Neural cell (in vitro differentiated cells): ENCODE data around the gene C19orf67. TPM values are rescaled to one million over a fixed set of nuclear protein-coding genes. Genes with fewer than 3 reads are reported as not detected.

Source experiments
- H2AFZ ChIP-seq: fragments of 200-600, 300-800 bp; sonication (generic), shearing (Covaris generic); 2 replicates; pipeline ENCODE4 v1.6.0; 2014; ENCODE audit warnings: low read depth, mild to moderate bottlenecking, antibody characterized with exemption, low read length, moderate library complexity
- H3F3A ChIP-seq: fragments of 200-600 bp; shearing (Covaris generic); 2 replicates; pipeline ENCODE4 v1.6.1; 2016; ENCODE audit warnings: mild to moderate bottlenecking, moderate library complexity, mixed read lengths, antibody characterized with exemption, low read length; ENCODE audit not compliant: insufficient read depth, poor library complexity, severe bottlenecking
- H3K27ac ChIP-seq: fragments of 200-600, 300-800 bp; sonication (generic), shearing (Covaris generic); 2 replicates; pipeline ENCODE4 v1.5.1; 2014; ENCODE audit warnings: mild to moderate bottlenecking, low read length, moderate library complexity
- H3K27me3 ChIP-seq: fragments of 300-800, 200-600 bp; sonication (generic), shearing (Covaris generic); 2 replicates; pipeline ENCODE4 v1.6.0; 2014; ENCODE audit warnings: mild to moderate bottlenecking, low read depth, low read length, moderate library complexity; ENCODE audit not compliant: insufficient read depth
- H3K36me3 ChIP-seq: fragments of 300-800, 200-600 bp; sonication (generic), shearing (Covaris generic); 2 replicates; pipeline ENCODE4 v1.5.1; 2014; ENCODE audit warnings: mild to moderate bottlenecking, antibody characterized with exemption, low read length, moderate library complexity; ENCODE audit not compliant: insufficient read depth
- H3K4me2 ChIP-seq: fragments of 300-800, 200-600 bp; sonication (generic), shearing (Covaris generic); 2 replicates; pipeline ENCODE4 v1.6.0; 2014; ENCODE audit warnings: mild to moderate bottlenecking, low read length
- H3K4me3 ChIP-seq: fragments of 300-800, 200-600 bp; sonication (generic), shearing (Covaris generic); 2 replicates; pipeline ENCODE4 v1.5.1; 2014; ENCODE audit warnings: mild to moderate bottlenecking, low read length, moderate library complexity
- H3K79me2 ChIP-seq: fragments of 200-600 bp; shearing (Covaris generic); replicated peaks from 2 replicates; pipeline ENCODE4 v1.6.0; 2014; ENCODE audit warnings: mild to moderate bottlenecking, low read length, moderate library complexity; ENCODE audit not compliant: insufficient read depth
- H3K9ac ChIP-seq: fragments of 300-800, 200-600 bp; sonication (generic), shearing (Covaris generic); 2 replicates; pipeline ENCODE4 v1.6.1; 2016; ENCODE audit warnings: mild to moderate bottlenecking, low read length, mixed read lengths
- H3K9me2 ChIP-seq: fragments of 200-600 bp; shearing (Covaris generic); 2 replicates; pipeline ENCODE4 v1.6.1; 2016; ENCODE audit warnings: mild to moderate bottlenecking, low read length, mixed read lengths; ENCODE audit not compliant: insufficient read depth
- H3K9me3 ChIP-seq: fragments of 200-600, 300-800 bp; sonication (generic), shearing (Covaris generic); 2 replicates; pipeline ENCODE4 v1.6.1; 2016; ENCODE audit warnings: mild to moderate bottlenecking, mixed run types, low read length, moderate library complexity, mixed read lengths
- H4K20me1 ChIP-seq: fragments of 200-600 bp; shearing (Covaris generic); 2 replicates; pipeline ENCODE4 v1.6.1; 2016; ENCODE audit warnings: mild to moderate bottlenecking, mixed run types; ENCODE audit not compliant: insufficient read depth
- EP300 ChIP-seq: fragments of 450-650 bp; conservative IDR thresholded peaks from 2 replicates; pipeline ENCODE4 v1.6.1; 2014; ENCODE audit warnings: antibody characterized with exemption, mild to moderate bottlenecking, moderate library complexity; ENCODE audit not compliant: poor library complexity, severe bottlenecking
- EZH2 ChIP-seq: fragments of 200-600, 300-800 bp; shearing (Covaris generic), sonication (generic); IDR thresholded peaks from 2 replicates; pipeline ENCODE4 v1.6.1; 2014; ENCODE audit warnings: antibody characterized with exemption, low read length, borderline replicate concordance, mild to moderate bottlenecking; ENCODE audit not compliant: insufficient read depth, poor library complexity, severe bottlenecking
- MXI1 ChIP-seq: fragments of 450-650 bp; conservative IDR thresholded peaks from 2 replicates; pipeline ENCODE4 v1.6.1; 2014; ENCODE audit warnings: antibody characterized with exemption, mild to moderate bottlenecking; ENCODE audit not compliant: poor library complexity, severe bottlenecking
- POLR2AphosphoS5 ChIP-seq: IDR thresholded peaks from 2 replicates; pipeline ENCODE4 v1.6.1; 2012
- RAD21 ChIP-seq: fragments of 450-650 bp; conservative IDR thresholded peaks from 2 replicates; pipeline ENCODE4 v1.6.1; 2014; ENCODE audit warnings: antibody characterized with exemption, mild to moderate bottlenecking, moderate library complexity
- SMC3 ChIP-seq: fragments of 450-650 bp; conservative IDR thresholded peaks from 2 replicates; pipeline ENCODE4 v1.6.1; 2014; ENCODE audit warnings: antibody characterized with exemption, mild to moderate bottlenecking, moderate library complexity; ENCODE audit not compliant: poor library complexity
- TAF1 ChIP-seq: IDR thresholded peaks from 2 replicates; pipeline ENCODE4 v1.6.1; 2012; ENCODE audit warnings: low read depth
- polyA plus RNA-seq: library from polyadenylated mRNA; depleted of rRNA; stranded (reverse); fragments of >200 nt; gene quantifications from 2 replicates; pipeline ENCODE4 v1.2.3, GENCODE V29; 2014
- TF ChIP-seq, protein P1 (sequence below): IDR thresholded peaks from 2 replicates; pipeline ENCODE4 v1.6.1; 2012; ENCODE audit warnings: borderline replicate concordance
- TF ChIP-seq, protein P2 (sequence below): fragments of 450-650 bp; IDR thresholded peaks from 2 replicates; pipeline ENCODE4 v1.5.1; 2014; ENCODE audit warnings: antibody characterized with exemption, mild to moderate bottlenecking, moderate library complexity; ENCODE audit not compliant: poor library complexity, severe bottlenecking

C19orf67 gene
- polyA plus RNA-seq, 1 donor from 2014 or later: not detected

DNA sequence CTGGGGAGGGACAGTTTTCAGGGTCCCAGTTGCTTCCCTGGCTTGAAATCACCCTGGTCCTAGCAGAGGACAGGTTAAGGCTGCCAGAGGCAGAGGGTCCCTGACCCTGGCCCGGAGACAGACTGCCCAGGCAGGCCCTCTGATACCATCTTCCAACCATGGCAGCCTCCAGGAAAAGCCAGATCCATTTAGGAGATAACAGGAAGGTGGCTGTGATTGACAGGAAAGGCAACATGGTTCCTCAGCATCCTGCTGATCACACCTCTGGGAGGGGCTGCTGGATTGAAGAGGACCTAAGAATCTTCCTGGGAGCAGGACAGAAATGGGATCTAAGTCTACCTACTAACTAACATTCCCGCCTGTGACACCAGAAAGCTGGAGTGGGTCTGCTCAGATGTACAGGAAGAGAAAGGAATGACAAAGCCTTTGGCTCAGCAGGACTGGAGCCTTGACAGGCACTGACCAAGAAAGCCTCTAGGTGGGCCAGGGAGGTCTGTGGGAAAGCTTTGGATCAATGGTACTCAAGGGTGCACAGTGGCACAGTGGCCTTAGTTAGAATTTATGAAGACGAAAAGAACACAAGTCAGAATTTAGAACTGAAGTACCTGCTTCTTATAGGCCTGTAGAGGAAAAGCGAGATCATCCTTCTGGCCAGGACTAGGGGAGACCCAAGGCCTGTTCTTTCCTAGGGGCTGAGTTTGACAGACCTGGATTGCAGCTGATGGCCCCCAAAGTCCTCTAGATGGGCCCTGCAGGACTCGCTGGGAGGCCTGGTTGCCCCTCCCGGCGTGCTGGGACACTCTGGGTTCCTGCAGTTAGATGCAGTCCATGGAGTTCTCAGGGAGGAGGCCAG, 34.3 kb upstream of the C19orf67 start:
- H4K20me1 ChIP-seq: no peaks in the 10 kb centered on the region
- H3K9me2 ChIP-seq: no peaks in the 10 kb centered on the region
- H3K79me2 ChIP-seq: peaks cover 23% of the 10 kb centered on the region
- no peak overlapping the region for H3K4me2 ChIP-seq
- no peak overlapping the region for H3K27ac ChIP-seq
- no peaks in the 10 kb centered on the region for H3K36me3 ChIP-seq
- H3K9ac ChIP-seq: no peak overlapping the region
- H3F3A ChIP-seq: no peaks in the 10 kb centered on the region
- TF ChIP-seq EP300 (no peak), MXI1 (no peak), SMC3 (no peak), POLR2AphosphoS5 (no peak), RAD21 (no peak), TAF1 (no peak), EZH2 (no peak)
- TF ChIP-seq, protein P1, sequence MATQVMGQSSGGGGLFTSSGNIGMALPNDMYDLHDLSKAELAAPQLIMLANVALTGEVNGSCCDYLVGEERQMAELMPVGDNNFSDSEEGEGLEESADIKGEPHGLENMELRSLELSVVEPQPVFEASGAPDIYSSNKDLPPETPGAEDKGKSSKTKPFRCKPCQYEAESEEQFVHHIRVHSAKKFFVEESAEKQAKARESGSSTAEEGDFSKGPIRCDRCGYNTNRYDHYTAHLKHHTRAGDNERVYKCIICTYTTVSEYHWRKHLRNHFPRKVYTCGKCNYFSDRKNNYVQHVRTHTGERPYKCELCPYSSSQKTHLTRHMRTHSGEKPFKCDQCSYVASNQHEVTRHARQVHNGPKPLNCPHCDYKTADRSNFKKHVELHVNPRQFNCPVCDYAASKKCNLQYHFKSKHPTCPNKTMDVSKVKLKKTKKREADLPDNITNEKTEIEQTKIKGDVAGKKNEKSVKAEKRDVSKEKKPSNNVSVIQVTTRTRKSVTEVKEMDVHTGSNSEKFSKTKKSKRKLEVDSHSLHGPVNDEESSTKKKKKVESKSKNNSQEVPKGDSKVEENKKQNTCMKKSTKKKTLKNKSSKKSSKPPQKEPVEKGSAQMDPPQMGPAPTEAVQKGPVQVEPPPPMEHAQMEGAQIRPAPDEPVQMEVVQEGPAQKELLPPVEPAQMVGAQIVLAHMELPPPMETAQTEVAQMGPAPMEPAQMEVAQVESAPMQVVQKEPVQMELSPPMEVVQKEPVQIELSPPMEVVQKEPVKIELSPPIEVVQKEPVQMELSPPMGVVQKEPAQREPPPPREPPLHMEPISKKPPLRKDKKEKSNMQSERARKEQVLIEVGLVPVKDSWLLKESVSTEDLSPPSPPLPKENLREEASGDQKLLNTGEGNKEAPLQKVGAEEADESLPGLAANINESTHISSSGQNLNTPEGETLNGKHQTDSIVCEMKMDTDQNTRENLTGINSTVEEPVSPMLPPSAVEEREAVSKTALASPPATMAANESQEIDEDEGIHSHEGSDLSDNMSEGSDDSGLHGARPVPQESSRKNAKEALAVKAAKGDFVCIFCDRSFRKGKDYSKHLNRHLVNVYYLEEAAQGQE: no peak
- TF ChIP-seq, protein P2, sequence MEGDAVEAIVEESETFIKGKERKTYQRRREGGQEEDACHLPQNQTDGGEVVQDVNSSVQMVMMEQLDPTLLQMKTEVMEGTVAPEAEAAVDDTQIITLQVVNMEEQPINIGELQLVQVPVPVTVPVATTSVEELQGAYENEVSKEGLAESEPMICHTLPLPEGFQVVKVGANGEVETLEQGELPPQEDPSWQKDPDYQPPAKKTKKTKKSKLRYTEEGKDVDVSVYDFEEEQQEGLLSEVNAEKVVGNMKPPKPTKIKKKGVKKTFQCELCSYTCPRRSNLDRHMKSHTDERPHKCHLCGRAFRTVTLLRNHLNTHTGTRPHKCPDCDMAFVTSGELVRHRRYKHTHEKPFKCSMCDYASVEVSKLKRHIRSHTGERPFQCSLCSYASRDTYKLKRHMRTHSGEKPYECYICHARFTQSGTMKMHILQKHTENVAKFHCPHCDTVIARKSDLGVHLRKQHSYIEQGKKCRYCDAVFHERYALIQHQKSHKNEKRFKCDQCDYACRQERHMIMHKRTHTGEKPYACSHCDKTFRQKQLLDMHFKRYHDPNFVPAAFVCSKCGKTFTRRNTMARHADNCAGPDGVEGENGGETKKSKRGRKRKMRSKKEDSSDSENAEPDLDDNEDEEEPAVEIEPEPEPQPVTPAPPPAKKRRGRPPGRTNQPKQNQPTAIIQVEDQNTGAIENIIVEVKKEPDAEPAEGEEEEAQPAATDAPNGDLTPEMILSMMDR: no peak
- no peak overlapping the region for H3K4me3 ChIP-seq
- no peaks in the 10 kb centered on the region for H3K27me3 ChIP-seq
- H3K9me3 ChIP-seq: no peaks in the 10 kb centered on the region
- no peak overlapping the region for H2AFZ ChIP-seq

DNA sequence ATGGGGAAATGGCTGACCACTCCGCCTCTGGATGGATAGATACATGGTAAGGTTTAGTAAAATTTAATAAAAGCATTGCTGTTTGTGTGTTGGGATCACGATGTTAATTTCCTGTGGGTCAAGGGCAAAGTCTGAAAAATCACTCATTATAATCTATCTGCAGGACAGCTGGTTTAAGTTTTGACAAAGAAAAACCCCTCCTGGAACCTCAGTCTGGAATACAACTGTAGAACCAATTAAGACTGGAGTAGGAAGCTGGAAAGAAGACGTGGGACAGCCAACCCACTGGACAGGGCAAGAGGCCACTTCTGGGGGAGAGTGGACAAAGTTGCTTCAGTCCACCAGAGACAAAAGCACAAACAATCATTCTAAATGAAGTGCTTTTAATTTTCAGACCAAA, 33.6 kb upstream of the C19orf67 start:
- TF ChIP-seq, protein P1: no peak
- TF ChIP-seq EZH2 (no peak), TAF1 (no peak), MXI1 (no peak), POLR2AphosphoS5 (no peak), SMC3 (no peak), RAD21 (no peak), EP300 (no peak)
- TF ChIP-seq, protein P2: no peak

More for the DNA sequence above, 33.6 kb upstream of the C19orf67 start:
- H3K9me2 ChIP-seq: no peaks in the 10 kb centered on the region
- H2AFZ ChIP-seq: no peak overlapping the region
- no peaks in the 10 kb centered on the region for H4K20me1 ChIP-seq
- H3K4me2 ChIP-seq: peak overlapping the region; percentile 86
- H3K9me3 ChIP-seq: no peaks in the 10 kb centered on the region
- H3F3A ChIP-seq: no peaks in the 10 kb centered on the region
- peak overlapping the region; percentile 74 for H3K9ac ChIP-seq
- H3K27ac ChIP-seq: no peak overlapping the region
- no peaks in the 10 kb centered on the region for H3K27me3 ChIP-seq
- H3K79me2 ChIP-seq: peaks cover 29% of the 10 kb centered on the region
- peak overlapping the region; percentile 76 for H3K4me3 ChIP-seq
- H3K36me3 ChIP-seq: no peaks in the 10 kb centered on the region
